ENCODE results near the gene FHL3. TPM values are rescaled to one million over a fixed set of nuclear protein-coding genes. Genes with fewer than 3 reads are reported as not detected.

Gene FHL3
- total and polyA plus RNA-seq, 2 of the 8 experiments (the other 6 are each of a cell fraction or from before 2014, with no cell fraction given), result 14.3 to 35.6 TPM

- H4K91ac ChIP-seq (replicated peaks; ENCODE audit: insufficient read length, low read length), result no peak overlapping the region
- no peak overlapping the region for H3K18ac ChIP-seq (ENCODE audit: extremely low read depth, low read length)
- H2BK15ac ChIP-seq (ENCODE audit: low read length), result no peak overlapping the region
- no peaks in the 10 kb centered on the region for H3K36me3 ChIP-seq (ENCODE audit: control insufficient read depth in 2 of 4, insufficient read depth in 4 of 4, low read length in 3 of 4)
- H3K14ac ChIP-seq (ENCODE audit: insufficient read length), result no peak overlapping the region
- H3K4me2 ChIP-seq (ENCODE audit: insufficient read depth in 1 of 2, low read depth in 2 of 2, low read length in 2 of 2), result no peak overlapping the region
- H2BK12ac ChIP-seq (ENCODE audit: low read depth, low read length), result no peak overlapping the region; the same call in 1 of the 2 replicates
- H4K8ac ChIP-seq (ENCODE audit: extremely low read depth, insufficient read depth, low read length), result no peak overlapping the region; the same call in 1 of the 2 replicates
- DNase-seq (ENCODE audit: low read depth in 1 of 2, low spot score in 2 of 2) (no peak), FAIRE-seq (no peak)
- peaks cover 6 to 25% (median 12%) of the 10 kb centered on the region in 4 experiments for H3K4me1 ChIP-seq (replicated peaks in 1 of 4; ENCODE audit: control insufficient read depth in 3 of 4, insufficient read depth in 4 of 4, low read length in 3 of 4)
- no peak overlapping the region for H2AFZ ChIP-seq (ENCODE audit: low read length)
- peaks cover 4 to 7% of the 10 kb centered on the region in 2 experiments for H4K20me1 ChIP-seq (replicated peaks in 1 of 2; ENCODE audit: control insufficient read depth in 1 of 2, insufficient read depth in 2 of 2, low read length in 2 of 2)
- TF ChIP-seq, protein P1, sequence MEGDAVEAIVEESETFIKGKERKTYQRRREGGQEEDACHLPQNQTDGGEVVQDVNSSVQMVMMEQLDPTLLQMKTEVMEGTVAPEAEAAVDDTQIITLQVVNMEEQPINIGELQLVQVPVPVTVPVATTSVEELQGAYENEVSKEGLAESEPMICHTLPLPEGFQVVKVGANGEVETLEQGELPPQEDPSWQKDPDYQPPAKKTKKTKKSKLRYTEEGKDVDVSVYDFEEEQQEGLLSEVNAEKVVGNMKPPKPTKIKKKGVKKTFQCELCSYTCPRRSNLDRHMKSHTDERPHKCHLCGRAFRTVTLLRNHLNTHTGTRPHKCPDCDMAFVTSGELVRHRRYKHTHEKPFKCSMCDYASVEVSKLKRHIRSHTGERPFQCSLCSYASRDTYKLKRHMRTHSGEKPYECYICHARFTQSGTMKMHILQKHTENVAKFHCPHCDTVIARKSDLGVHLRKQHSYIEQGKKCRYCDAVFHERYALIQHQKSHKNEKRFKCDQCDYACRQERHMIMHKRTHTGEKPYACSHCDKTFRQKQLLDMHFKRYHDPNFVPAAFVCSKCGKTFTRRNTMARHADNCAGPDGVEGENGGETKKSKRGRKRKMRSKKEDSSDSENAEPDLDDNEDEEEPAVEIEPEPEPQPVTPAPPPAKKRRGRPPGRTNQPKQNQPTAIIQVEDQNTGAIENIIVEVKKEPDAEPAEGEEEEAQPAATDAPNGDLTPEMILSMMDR (IDR thresholded peaks at IDR 0.05; ENCODE audit: control extremely low read depth in 1 of 3, insufficient read depth in 1 of 3, low read depth in 1 of 3, low read length in 3 of 3), result 0 out of 4 replicates have a peak, but pooled peaks of 1 of the 3 experiments have one; percentile 23
- no peak for TF ChIP-seq SP2 (IDR thresholded peaks at IDR 0.05; ENCODE audit: low read length)
- no peak for TF ChIP-seq RXRA (IDR thresholded peaks at IDR 0.05; ENCODE audit: insufficient read depth, low read depth, low read length)
- TF ChIP-seq POLR2AphosphoS5 (IDR thresholded peaks at IDR 0.05; ENCODE audit: low read depth, low read length), result no peak
- TF ChIP-seq RNF2 (IDR thresholded peaks at IDR 0.05; ENCODE audit: borderline replicate concordance, low read depth, low read length, missing control alignments, poor library complexity, severe bottlenecking), result no peak
- TF ChIP-seq RAD21 (IDR thresholded peaks at IDR 0.05 in 1 of 2, conservative IDR thresholded peaks at IDR 0.05 in 1 of 2; ENCODE audit: low read depth in 2 of 2, low read length in 2 of 2), result peak; percentile 16 to 43; a peak in 3 of 4 replicates
- no peak for TF ChIP-seq NANOG (IDR thresholded peaks at IDR 0.05; ENCODE audit: insufficient read depth, low read depth, low read length, poor library complexity, severe bottlenecking)
- peaks cover 4 to 28% (median 21%) of the 10 kb centered on the region in 4 experiments; a peak in 6 of 7 replicates for H3K27me3 ChIP-seq (replicated peaks in 1 of 4; ENCODE audit: control insufficient read depth in 3 of 4, extremely low read depth in 1 of 4, insufficient read depth in 3 of 4, low read length in 3 of 4)
- H3K56ac ChIP-seq (replicated peaks; ENCODE audit: insufficient read length, low read depth, low read length), result no peak overlapping the region
- H3K9me3 ChIP-seq (ENCODE audit: insufficient read depth in 2 of 2, low read depth in 1 of 2, low read length in 1 of 2), result no peaks in the 10 kb centered on the region
- peaks cover 6% of the 10 kb centered on the region for H3K79me1 ChIP-seq (ENCODE audit: low read depth, low read length)
- no peak overlapping the region for H2BK120ac ChIP-seq (replicated peaks; ENCODE audit: low read depth, low read length)
- H3K23ac ChIP-seq (ENCODE audit: insufficient read length), result no peak overlapping the region
- no peak overlapping the region for H3K9ac ChIP-seq (replicated peaks in 1 of 4; ENCODE audit: extremely low read depth in 1 of 4, low read depth in 3 of 4, low read length in 3 of 4)
- H3K4me3 ChIP-seq (ENCODE audit: extremely low read depth in 1 of 4, insufficient read depth in 2 of 4, low read depth in 3 of 4, low read length in 4 of 4), result no peak overlapping the region
- peaks cover 17% of the 10 kb centered on the region; the same call in 1 of the 2 replicates for H3K23me2 ChIP-seq (ENCODE audit: low read depth, low read length)
- no peak overlapping the region for H2BK20ac ChIP-seq (ENCODE audit: low read length)
- no peak overlapping the region for H3K4ac ChIP-seq (replicated peaks; ENCODE audit: insufficient read length, low read depth, low read length)
- ChIA-PET CTCF (ENCODE audit: partially characterized antibody) (interaction anchor here (0.7 to 18.0 kb wide), 6 partner anchors 10 to 89 kb away, joined by 3 to 212 read pairs (median 4); no protein-coding TSS in a partner anchor), POLR2A (ENCODE audit: partially characterized antibody) (interaction anchor here (1.3 kb wide), 1 partner anchor 14 kb away, joined by 3 read pairs; no protein-coding TSS in a partner anchor)
- H2BK5ac ChIP-seq (ENCODE audit: low read depth, low read length), result no peak overlapping the region
- 84% methylated on average over 13 of the region's 13 CpGs; no CpG with 5 or more reads in 1 of the 2 experiments for WGBS, 2 experiments (ENCODE audit: extremely low coverage in 1 of 2, insufficient coverage in 1 of 2, insufficient read length in 1 of 2, insufficient replicate concordance in 2 of 2, low coverage in 1 of 2, low lambda C conversion rate in 2 of 2, missing lambda C conversion rate in 1 of 2)
- H2AK5ac ChIP-seq (ENCODE audit: low read depth, low read length), result no peak overlapping the region; the same call in 1 of the 2 replicates
- H4K5ac ChIP-seq (ENCODE audit: insufficient read length, low read depth, low read length), result no peak overlapping the region
- H3K79me2 ChIP-seq (ENCODE audit: control insufficient read depth in 1 of 2, insufficient read depth in 2 of 2, low read length in 2 of 2), result peaks cover 0 to 6% of the 10 kb centered on the region in 2 experiments; a peak in 2 of 4 replicates
- no peak overlapping the region for H3K27ac ChIP-seq (ENCODE audit: low read depth, low read length)
Measured at GRCh38 chr1:38050397-38051078, 45.2 kb upstream of the FHL3 start.
